HepG2 (cell line): ENCODE results near the gene C18orf63. TPM values are rescaled to one million over a fixed set of nuclear protein-coding genes. Genes with fewer than 3 reads are reported as not detected.

Experiments used
- ATAC-seq: fragments of 200-7000 bp; cut with Tn5 transposase; 3 replicates; pipeline ENCODE4 v1.9.1; 2020; ENCODE audit warnings: mild to moderate bottlenecking, moderate library complexity
- BruUV-seq: library from RNA; stranded (reverse); fragments of 400-500 nt; replicated peaks from 2 replicates; lab custom pipeline; 2021; lab: Mats Ljungman, UMichigan
- CTCF ChIA-PET: fragments of 300-600 bp; formaldehyde crosslinking; extraction: SDS; loops from one replicate; lab custom pipeline; 2021; ENCODE audit warnings: low total read pairs, inconsistent platforms, low intra/inter-chr PET ratio; lab: Yijun Ruan, JAX
- POLR2A ChIA-PET: fragments of 350-600 bp; sonication (Branson Sonifier 250); formaldehyde crosslinking; loops from one replicate; lab custom pipeline; 2020; ENCODE audit warnings: antibody characterized with exemption, inconsistent platforms; lab: Yijun Ruan, JAX
- DNase-seq: peaks from one replicate; pipeline ENCODE4 v3.0.0-alpha.2; 2015; ENCODE audit warnings: low spot score
- FAIRE-seq: peaks from 3 replicates; lab custom pipeline; 2011; peaks lifted over from hg19 to GRCh38; lab: Jason Lieb, UNC
- H2AFZ ChIP-seq: one replicate; pipeline ENCODE4 v1.6.1; 2011; ENCODE audit warnings: low read length, inconsistent platforms
- H3K27ac ChIP-seq: fragments of 300-600 bp; 3 replicates; pipeline ENCODE4 v1.8.0; 2011; ENCODE audit warnings: mixed run types, mild to moderate bottlenecking, mixed read lengths, low read length, inconsistent platforms; ENCODE audit not compliant: insufficient read depth; ENCODE audit errors: extremely low read length
- H3K27me3 ChIP-seq, 2 experiments: fragments of 200-600 bp in 1 of 2; 2 replicates in 1 of 2; 3 replicates in 1 of 2; pipeline versions ENCODE4 v1.6.0 to v1.8.0; 2011; ENCODE audit warnings: low read length in 2 of 2, mild to moderate bottlenecking in 2 of 2, moderate library complexity in 2 of 2, inconsistent platforms in 1 of 2; ENCODE audit not compliant: insufficient read depth in 2 of 2, control insufficient read depth in 1 of 2
- H3K36me3 ChIP-seq, 2 experiments: fragments of 200-600 bp in 1 of 2; replicated peaks in 1 of 2; 2 replicates in 1 of 2; 3 replicates in 1 of 2; pipeline versions ENCODE4 v1.5.1 to v1.8.0; 2011; ENCODE audit warnings: low read length in 2 of 2, inconsistent platforms in 1 of 2; ENCODE audit not compliant: insufficient read depth in 2 of 2, control insufficient read depth in 1 of 2
- H3K4me1 ChIP-seq: 2 replicates; pipeline ENCODE4 v1.5.1; 2012; ENCODE audit warnings: low read length, inconsistent platforms; ENCODE audit not compliant: insufficient read depth
- H3K4me2 ChIP-seq: 2 replicates; pipeline ENCODE4 v1.6.0; 2011; ENCODE audit warnings: low read depth, low read length, inconsistent platforms
- H3K4me3 ChIP-seq, 3 experiments: fragments of 200-600 bp in 1 of 3; sonication (generic), shearing (Covaris generic) in 1 of 3; replicated peaks in 1 of 3; 2 replicates each; pipeline ENCODE4 v1.5.1; 2011 to 2016; ENCODE audit warnings: low read length in 3 of 3, inconsistent platforms in 2 of 3, low read depth in 2 of 3, mild to moderate bottlenecking in 2 of 3, control low read depth in 1 of 3, mixed read lengths in 1 of 3; ENCODE audit not compliant: insufficient read depth in 1 of 3
- H3K79me2 ChIP-seq: one replicate; pipeline ENCODE4 v1.6.1; 2011; ENCODE audit warnings: low read length, inconsistent platforms; ENCODE audit not compliant: insufficient read depth
- H3K9ac ChIP-seq: 2 replicates; pipeline ENCODE4 v1.6.0; 2011; ENCODE audit warnings: mild to moderate bottlenecking, low read depth, low read length, inconsistent platforms; ENCODE audit not compliant: insufficient read depth
- H3K9me3 ChIP-seq: 2 replicates; pipeline ENCODE4 v1.5.1; 2012; ENCODE audit warnings: mild to moderate bottlenecking, low read length
- H4K20me1 ChIP-seq: 2 replicates; pipeline ENCODE4 v1.6.0; 2011; ENCODE audit warnings: inconsistent platforms, mild to moderate bottlenecking, low read length, moderate library complexity; ENCODE audit not compliant: insufficient read depth
- GZF1 ChIP-seq: sonication (generic); formaldehyde crosslinking; IDR thresholded peaks from 2 replicates; pipeline ENCODE4 v1.5.1; 2020; ENCODE audit warnings: mild to moderate bottlenecking, missing genetic modification reagents
- MTF1 ChIP-seq: sonication (generic); formaldehyde crosslinking; IDR thresholded peaks from 2 replicates; pipeline ENCODE4 v1.5.0; 2020; ENCODE audit warnings: missing genetic modification reagents
- NR2F1 ChIP-seq, 2 experiments: fragments of 450-650 bp in 1 of 2; formaldehyde crosslinking in 1 of 2; IDR thresholded peaks; 2 replicates each; pipeline versions ENCODE4 v1.5.0 to v1.6.1; 2016 to 2020; ENCODE audit warnings: mild to moderate bottlenecking in 1 of 2, missing compliant biosample characterization in 1 of 2, missing genetic modification reagents in 1 of 2, moderate library complexity in 1 of 2
- RFXANK ChIP-seq: IDR thresholded peaks from 2 replicates; pipeline ENCODE4 v1.6.1; 2016
- SRY ChIP-seq: sonication (generic); formaldehyde crosslinking; IDR thresholded peaks from 2 replicates; pipeline ENCODE4 v1.8.0; 2022; ENCODE audit warnings: mild to moderate bottlenecking, missing genetic modification reagents
- TBX3 ChIP-seq: fragments of 450-650 bp; IDR thresholded peaks from 2 replicates; pipeline ENCODE4 v1.6.1; 2017; ENCODE audit warnings: antibody characterized with exemption, mild to moderate bottlenecking, inconsistent platforms, borderline replicate concordance
- TFDP2 ChIP-seq: sonication (generic); formaldehyde crosslinking; IDR thresholded peaks from 2 replicates; pipeline ENCODE4 v1.4.0; 2020; ENCODE audit warnings: missing genetic modification reagents
- ZNF382 ChIP-seq: sonication (generic); formaldehyde crosslinking; IDR thresholded peaks from 2 replicates; pipeline ENCODE4 v1.5.0; 2020; ENCODE audit warnings: missing genetic modification reagents, mild to moderate bottlenecking, borderline replicate concordance
- ZNF572 ChIP-seq: sonication (generic); formaldehyde crosslinking; IDR thresholded peaks from 2 replicates; pipeline ENCODE4 v1.5.1; 2020; ENCODE audit warnings: mild to moderate bottlenecking, missing genetic modification reagents
- ZNF615 ChIP-seq: sonication (generic); formaldehyde crosslinking; IDR thresholded peaks from 2 replicates; pipeline ENCODE4 v1.5.0; 2020; ENCODE audit warnings: mild to moderate bottlenecking, missing genetic modification reagents, borderline replicate concordance
- WGBS: methylation state at CpG from one replicate; pipeline ENCODE4 v1.1.6; 2017; ENCODE audit warnings: low lambda C conversion rate; 5-methylcytosine and 5-hydroxymethylcytosine counted together
- in situ Hi-C: cut with HindIII; loops from 2 replicates; pipeline ENCODE4 v1.10.0; 2017; ENCODE audit warnings: low pct_unique_long_range_greater_than_20kb; ENCODE audit not compliant: extremely low pct_ligation_motif_present
- intact Hi-C: fragments of 100-400 bp; cut with micrococcal nuclease; formaldehyde crosslinking; loops from one replicate; pipeline ENCODE4 v1.10.0; 2022; ENCODE audit not compliant: unreplicated experiment
- polyA plus RNA-seq, 8 experiments: library from polyadenylated mRNA; depleted of rRNA in 3 of 8; stranded (reverse) in 7 of 8; unstranded in 1 of 8; fragments of >200 nt; fragmentation: Illumina TruSeq in 4 of 8; extraction: Trizol in 4 of 8; gene quantifications; 2 replicates each; pipeline versions ENCODE4 v1.2.1 to v1.2.3, GENCODE V29; 2011 to 2016; ENCODE audit warnings: low read depth in 4 of 8, missing spikeins in 1 of 8, mixed read lengths in 1 of 8; ENCODE audit not compliant: insufficient read depth in 1 of 8
- total RNA-seq, 5 experiments: library from RNA; depleted of rRNA; stranded (reverse); fragments of >200 nt; fragmentation: Illumina TruSeq; extraction: Trizol; gene quantifications; 2 replicates each; pipeline ENCODE4 v1.2.3, GENCODE V29; 2016; ENCODE audit warnings: low read depth in 1 of 5
- TF ChIP-seq, protein P1 (sequence below): sonication (generic); formaldehyde crosslinking; IDR thresholded peaks from 2 replicates; pipeline ENCODE4 v1.4.0; 2020; ENCODE audit warnings: missing genetic modification reagents
- TF ChIP-seq, protein P2 (sequence below): sonication (generic); formaldehyde crosslinking; IDR thresholded peaks from 2 replicates; pipeline ENCODE4 v1.4.0; 2020; ENCODE audit warnings: mild to moderate bottlenecking, low read depth, missing genetic modification reagents

The C18orf63 gene
- total and polyA plus RNA-seq, 2 of the 13 experiments (the other 11 are each of a cell fraction or from before 2014, with no cell fraction given), result 0.01 TPM; not detected in 1

DNA sequence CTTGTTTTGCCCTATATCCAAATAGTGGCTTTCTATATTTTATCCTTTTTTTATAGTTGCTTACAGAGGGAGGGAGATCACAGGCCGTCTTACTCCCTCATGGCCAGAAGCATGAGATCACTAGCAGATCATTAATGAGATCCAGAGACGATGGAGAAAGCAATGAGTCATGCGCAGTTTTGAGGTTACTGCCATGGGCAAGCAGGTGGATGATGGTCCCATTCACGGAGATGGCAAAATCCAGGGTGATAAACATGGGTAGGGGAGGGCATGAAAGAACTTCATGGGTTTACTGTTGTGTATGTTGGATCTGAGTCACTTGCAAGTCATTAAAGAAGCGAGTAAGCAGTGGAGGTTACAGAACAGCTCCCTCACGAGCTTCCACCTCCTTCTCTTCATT lies 60.4 kb downstream of the C18orf63 start:
- no peak overlapping the region for H3K4me2 ChIP-seq
- WGBS, result 4% methylated on average over 6 of the region's 6 CpGs
- no peak for FAIRE-seq
- H3K4me1 ChIP-seq, result no peaks in the 10 kb centered on the region
- DNase-seq, result no peak
- H3K27me3 ChIP-seq, result peaks cover 3 to 24% of the 10 kb centered on the region in 2 experiments; a peak in 3 of 5 replicates
- in situ Hi-C loops (no loop called here), intact Hi-C loops (no loop called here)
- H3K27ac ChIP-seq, result no peak overlapping the region
- H3K9me3 ChIP-seq, result no peaks in the 10 kb centered on the region
- no peaks in the 10 kb centered on the region for H3K36me3 ChIP-seq
- ATAC-seq, result no peak
- H2AFZ ChIP-seq, result no peak overlapping the region
- TF ChIP-seq ZNF615 (CRISPR knock-in tag) (no peak), SRY (CRISPR knock-in tag) (no peak), TBX3 (no peak), GZF1 (CRISPR knock-in tag) (no peak), MTF1 (CRISPR knock-in tag) (no peak), NR2F1 (CRISPR knock-in tag; IDR thresholded peaks at IDR 0.05) (no peak)
- TF ChIP-seq, protein P1, sequence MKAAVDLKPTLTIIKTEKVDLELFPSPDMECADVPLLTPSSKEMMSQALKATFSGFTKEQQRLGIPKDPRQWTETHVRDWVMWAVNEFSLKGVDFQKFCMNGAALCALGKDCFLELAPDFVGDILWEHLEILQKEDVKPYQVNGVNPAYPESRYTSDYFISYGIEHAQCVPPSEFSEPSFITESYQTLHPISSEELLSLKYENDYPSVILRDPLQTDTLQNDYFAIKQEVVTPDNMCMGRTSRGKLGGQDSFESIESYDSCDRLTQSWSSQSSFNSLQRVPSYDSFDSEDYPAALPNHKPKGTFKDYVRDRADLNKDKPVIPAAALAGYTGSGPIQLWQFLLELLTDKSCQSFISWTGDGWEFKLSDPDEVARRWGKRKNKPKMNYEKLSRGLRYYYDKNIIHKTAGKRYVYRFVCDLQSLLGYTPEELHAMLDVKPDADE (CRISPR knock-in tag), result no peak
- no peaks in the 10 kb centered on the region for H3K79me2 ChIP-seq
- H3K9ac ChIP-seq, result no peak overlapping the region
- POLR2A ChIA-PET, result no interaction called here
- no peaks in the 10 kb centered on the region for H4K20me1 ChIP-seq
- no TSS peak for BruUV-seq
- CTCF ChIA-PET, result no interaction called here
- H3K4me3 ChIP-seq, result no peak overlapping the region

GRCh38 chr18:74376523-74376922 lies 60.9 kb downstream of the C18orf63 start:
- Histone ChIP-seq H4K20me1 (no peaks in the 10 kb centered on the region), H3K79me2 (no peaks in the 10 kb centered on the region), H3K4me2 (no peak overlapping the region), H3K9me3 (no peaks in the 10 kb centered on the region), H2AFZ (no peak overlapping the region), H3K4me1 (no peaks in the 10 kb centered on the region), H3K36me3 (no peaks in the 10 kb centered on the region), H3K27me3 (peaks cover 3 to 26% of the 10 kb centered on the region in 2 experiments; a peak in 3 of 5 replicates), H3K27ac (no peak overlapping the region), H3K9ac (no peak overlapping the region), H3K4me3 (no peak overlapping the region)
- CTCF ChIA-PET, result no interaction called here
- POLR2A ChIA-PET, result no interaction called here
- ATAC-seq (no peak), DNase-seq (no peak), FAIRE-seq (no peak)
- no TSS peak for BruUV-seq
- intact Hi-C loops (no loop called here), in situ Hi-C loops (no loop called here)
- WGBS, result 20% methylated on average over 4 of the region's 4 CpGs
- no peak for TF ChIP-seq ZNF572 (CRISPR knock-in tag)
- TF ChIP-seq RFXANK, result no peak
- TF ChIP-seq, protein P2, sequence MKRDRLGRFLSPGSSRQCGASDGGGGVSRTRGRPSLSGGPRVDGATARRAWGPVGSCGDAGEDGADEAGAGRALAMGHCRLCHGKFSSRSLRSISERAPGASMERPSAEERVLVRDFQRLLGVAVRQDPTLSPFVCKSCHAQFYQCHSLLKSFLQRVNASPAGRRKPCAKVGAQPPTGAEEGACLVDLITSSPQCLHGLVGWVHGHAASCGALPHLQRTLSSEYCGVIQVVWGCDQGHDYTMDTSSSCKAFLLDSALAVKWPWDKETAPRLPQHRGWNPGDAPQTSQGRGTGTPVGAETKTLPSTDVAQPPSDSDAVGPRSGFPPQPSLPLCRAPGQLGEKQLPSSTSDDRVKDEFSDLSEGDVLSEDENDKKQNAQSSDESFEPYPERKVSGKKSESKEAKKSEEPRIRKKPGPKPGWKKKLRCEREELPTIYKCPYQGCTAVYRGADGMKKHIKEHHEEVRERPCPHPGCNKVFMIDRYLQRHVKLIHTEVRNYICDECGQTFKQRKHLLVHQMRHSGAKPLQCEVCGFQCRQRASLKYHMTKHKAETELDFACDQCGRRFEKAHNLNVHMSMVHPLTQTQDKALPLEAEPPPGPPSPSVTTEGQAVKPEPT, result no peak
- TF ChIP-seq ZNF382 (CRISPR knock-in tag), result no peak
- TF ChIP-seq TFDP2 (CRISPR knock-in tag), result no peak
